M059J (cell line): Measurements from ENCODE around the gene GC. TPM values are rescaled to one million over a fixed set of nuclear protein-coding genes. Genes with fewer than 3 reads are reported as not detected.
A peak's percentile ranks its signal among the peaks of the same experiment; 100 is the strongest.
"Not testable (repeated sequence)": the region's sequence is repeated elsewhere in the genome, so short reads cannot be mapped to it uniquely, and the experiment has no call there.

ENCODE experiments used
- DNase-seq: peaks from one replicate; pipeline ENCODE4 v3.0.0-alpha.2; 2012; ENCODE audit warnings: low read depth
- total RNA-seq: library from RNA; depleted of rRNA; stranded (reverse); fragments of >200 nt; shearing (Covaris generic); gene quantifications from 2 replicates; pipeline ENCODE4 v1.2.3, GENCODE V29; 2014; rRNA removed

The GC gene
- not detected in 2 replicates for total RNA-seq

- no peak for DNase-seq
Measured at GRCh38 chr4:71783972-71784371, at the start of gene GC. Gene GC (minus strand): TSS chr4:71784079. CDS start chr4:71784018, 61 bp downstream.

GRCh38 chr4:71833232-71833900, 49.5 kb upstream of the GC start:
- peak; percentile 1 for DNase-seq

DNA sequence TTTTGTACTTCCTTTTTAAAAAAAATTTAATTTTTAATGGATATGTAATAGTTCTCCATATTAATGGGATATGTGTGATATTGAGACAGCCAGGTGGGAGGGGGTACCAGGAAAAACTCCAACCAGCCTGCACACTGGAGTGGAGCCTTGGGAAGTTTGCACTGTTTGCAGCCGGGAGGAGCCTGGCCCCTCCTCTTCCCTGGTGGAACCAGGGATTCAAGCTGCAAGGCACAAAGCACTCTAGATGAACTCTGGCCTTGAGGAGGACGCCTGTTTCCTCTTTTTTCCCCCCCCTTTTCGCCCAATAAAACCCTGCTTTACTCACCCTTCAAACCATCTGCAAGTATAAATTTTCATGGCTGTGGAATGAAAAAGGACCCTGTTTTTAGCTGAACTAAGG, 48.2 kb upstream of the GC start:
- DNase-seq, result no peak

GRCh38 chr4:71830497-71831190, 46.8 kb upstream of the GC start:
- no peak for DNase-seq

DNA sequence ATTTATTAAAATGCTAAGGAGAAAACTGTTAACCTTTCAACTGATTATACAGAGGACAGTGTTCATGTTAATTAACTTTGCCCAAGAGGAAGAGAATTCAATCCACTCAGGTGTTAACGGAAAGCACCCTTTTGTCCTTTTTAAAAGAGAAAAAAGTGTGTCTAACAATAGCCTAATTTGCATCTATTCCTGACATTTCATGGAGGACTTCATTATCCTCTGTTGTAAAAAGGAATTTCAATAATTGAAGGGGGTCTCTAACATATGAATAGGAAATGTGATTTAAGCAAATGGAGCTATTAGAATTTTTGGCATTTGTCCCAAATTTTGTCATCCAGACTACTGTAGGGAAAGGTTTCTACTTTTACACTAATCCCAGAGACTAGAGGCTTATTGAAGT, 44.6 kb upstream of the GC start:
- no peak for DNase-seq

DNA sequence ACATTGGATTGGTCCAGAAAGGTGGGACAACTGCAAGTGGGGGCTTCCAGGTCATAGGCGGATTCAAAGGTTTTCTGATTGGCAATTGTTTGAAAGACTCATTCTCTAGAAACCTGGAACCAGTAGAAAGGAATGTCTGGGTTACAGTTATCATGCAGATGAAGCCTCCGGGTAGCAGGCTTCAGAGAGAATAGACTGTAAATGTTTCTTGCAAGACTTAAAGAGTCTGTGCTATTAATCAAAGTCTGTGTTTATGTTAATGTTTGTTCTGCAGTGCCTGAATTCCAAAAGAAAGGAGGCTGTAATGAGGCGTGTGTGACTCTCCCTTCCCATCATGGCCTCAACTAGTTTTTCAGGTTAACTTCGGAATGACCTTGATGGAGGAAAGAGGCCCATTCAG, 43.9 kb upstream of the GC start:
- no peak for DNase-seq

DNA sequence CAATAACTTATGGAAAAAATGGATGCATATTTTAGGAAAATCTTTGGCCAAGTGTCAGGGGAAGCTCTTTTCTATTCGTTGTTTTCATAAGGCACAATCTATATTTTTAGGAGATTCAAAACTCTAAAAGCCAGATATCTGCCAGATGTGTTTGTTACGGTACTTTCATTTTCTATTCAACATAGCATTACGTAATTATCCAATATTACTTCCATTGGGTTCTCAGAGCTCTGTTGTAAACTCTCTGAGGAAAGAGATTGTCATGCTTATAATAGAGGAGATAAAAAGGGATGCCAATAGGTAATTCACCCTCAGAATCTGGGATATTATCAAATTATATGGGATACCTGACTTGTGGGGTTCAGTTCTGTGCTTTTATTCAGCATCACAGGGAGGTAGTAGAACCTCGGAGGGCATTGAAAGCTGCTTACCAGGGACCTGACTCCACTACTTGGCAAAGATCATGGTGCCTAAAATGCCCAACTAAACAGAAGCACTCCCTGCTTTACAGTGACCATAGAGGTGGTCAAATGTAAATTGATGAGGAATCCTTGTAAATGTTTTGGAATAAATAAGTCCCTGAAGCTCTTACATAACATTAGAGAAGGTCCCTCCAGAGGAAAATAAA, 32.9 kb upstream of the GC start:
- DNase-seq, result no peak

- no peak for DNase-seq
Measured at GRCh38 chr4:71814433-71814832, 30.6 kb upstream of the GC start.

DNA sequence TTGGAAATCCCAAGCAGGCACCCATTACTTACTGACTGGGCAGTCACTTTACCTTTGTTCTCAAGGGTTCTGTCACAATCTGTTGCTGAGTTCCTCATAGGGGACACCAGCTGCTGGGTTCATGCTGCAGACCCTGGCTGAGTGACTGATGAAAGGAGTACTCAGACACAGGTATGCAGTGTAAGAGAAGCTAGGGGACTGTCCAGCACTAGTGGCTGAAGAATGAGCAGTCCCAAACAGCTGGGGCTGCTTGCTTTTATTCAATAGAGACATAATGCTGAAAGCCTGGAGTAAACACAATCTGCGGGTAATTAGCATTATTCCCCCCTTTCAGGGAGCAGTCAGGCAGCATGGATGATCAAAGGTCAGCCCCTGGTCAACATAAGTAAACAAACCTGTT, 25.9 kb upstream of the GC start:
- DNase-seq, result not testable (repeated sequence)

- no peak for DNase-seq
Measured at GRCh38 chr4:71807469-71807868, 23.6 kb upstream of the GC start.

GRCh38 chr4:71805230-71805629, 21.4 kb upstream of the GC start:
- not testable (repeated sequence) for DNase-seq

GRCh38 chr4:71804017-71804697, 20.3 kb upstream of the GC start:
- not testable (repeated sequence) for DNase-seq

GRCh38 chr4:71785959-71786358, 2.1 kb upstream of the GC start:
- DNase-seq, result no peak

- no peak for DNase-seq
Measured at GRCh38 chr4:71784569-71785197, 804 bp upstream of the GC start.

DNA sequence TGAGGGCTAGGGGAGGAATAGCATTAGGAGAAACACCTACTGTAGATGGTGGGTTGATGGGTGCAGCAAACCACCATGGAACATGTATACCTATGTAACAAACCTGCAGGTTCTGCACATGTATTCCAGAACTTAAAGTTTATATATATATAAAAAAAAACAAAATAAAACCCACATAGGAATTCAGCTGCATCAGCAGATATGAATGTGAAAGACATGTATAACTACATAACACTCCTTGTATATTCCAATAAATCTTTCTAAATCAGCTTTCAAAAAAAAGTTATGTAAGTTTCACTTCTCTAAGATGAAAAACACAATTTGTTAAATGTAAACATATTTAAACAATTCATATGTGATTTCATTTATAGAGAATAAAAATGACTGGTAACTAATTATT, 6.0 kb downstream of the GC start:
- no peak for DNase-seq

DNA sequence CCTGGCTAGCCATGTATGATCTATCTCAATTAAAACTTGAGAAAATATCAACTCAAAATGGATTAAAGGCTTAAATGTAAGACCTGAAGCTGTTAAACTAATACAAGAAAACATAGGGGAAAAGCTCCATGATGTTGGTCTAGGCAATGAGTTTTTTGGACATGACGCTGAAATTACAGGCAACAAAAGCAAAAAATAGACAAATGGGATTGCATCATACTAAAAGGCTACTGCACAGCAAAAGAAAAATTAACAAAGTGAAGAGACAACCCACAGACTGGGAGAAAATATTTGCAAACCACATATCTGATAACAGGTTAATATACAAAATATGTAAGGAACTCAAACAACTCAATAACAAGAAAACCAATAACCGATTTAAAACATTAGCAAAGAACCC, 8.4 kb downstream of the GC start:
- DNase-seq, result no peak

GRCh38 chr4:71774136-71774535, 9.7 kb downstream of the GC start:
- no peak for DNase-seq

- DNase-seq, result no peak
Measured at GRCh38 chr4:71773004-71773403, 10.9 kb downstream of the GC start.

- DNase-seq, result no peak
Measured at GRCh38 chr4:71772592-71772991, 11.3 kb downstream of the GC start.

GRCh38 chr4:71771613-71772012, 12.3 kb downstream of the GC start:
- no peak for DNase-seq

DNA sequence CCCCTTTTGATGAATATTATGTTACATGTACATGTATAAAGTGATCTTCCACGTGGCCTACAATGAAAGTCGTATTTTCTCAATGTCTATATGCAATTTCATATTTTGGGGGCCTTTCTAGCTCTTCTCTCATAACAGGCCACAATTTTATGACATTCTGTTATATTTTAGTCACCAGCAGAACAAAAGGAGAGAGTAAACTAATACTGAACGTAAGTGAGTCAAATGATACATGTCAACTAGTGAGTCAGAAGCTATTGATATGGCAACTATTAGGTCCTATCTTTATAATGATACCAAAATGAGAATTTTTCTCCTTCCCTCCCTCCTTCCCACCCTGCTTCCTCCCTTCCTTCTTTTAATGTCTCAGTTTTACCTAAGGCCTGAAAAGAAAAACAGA, 14.4 kb downstream of the GC start:
- DNase-seq, result no peak

GRCh38 chr4:71768123-71768522, 15.8 kb downstream of the GC start:
- no peak for DNase-seq
